HUES64 (cell line): ENCODE data around the gene GLCE.

Experiments used
- H3K27ac ChIP-seq: 2 replicates; pipeline ENCODE4 v1.7.0; 2013; ENCODE audit warnings: low read depth, low read length, inconsistent platforms
- H3K27me3 ChIP-seq: 2 replicates; pipeline ENCODE4 v1.6.1; 2013; ENCODE audit warnings: mild to moderate bottlenecking, low read length; ENCODE audit not compliant: insufficient read depth
- H3K36me3 ChIP-seq: 2 replicates; pipeline ENCODE4 v1.6.1; 2013; ENCODE audit warnings: mild to moderate bottlenecking, low read length; ENCODE audit not compliant: insufficient read depth
- H3K4me1 ChIP-seq: 2 replicates; pipeline ENCODE4 v1.6.1; 2013; ENCODE audit warnings: mild to moderate bottlenecking, low read length, moderate library complexity; ENCODE audit not compliant: insufficient read depth
- H3K4me3 ChIP-seq: 2 replicates; pipeline ENCODE4 v1.5.1; 2013; ENCODE audit warnings: mild to moderate bottlenecking, low read length, moderate library complexity
- H3K9ac ChIP-seq: 2 replicates; pipeline ENCODE4 v1.6.1; 2013; ENCODE audit warnings: mild to moderate bottlenecking, low read depth, low read length
- H3K9me3 ChIP-seq: 2 replicates; pipeline ENCODE4 v1.6.1; 2013; ENCODE audit warnings: low read depth, low read length; ENCODE audit not compliant: insufficient read depth
- WGBS: fragments of 150-250, 120-280 bp; methylation state at CpG from one replicate; pipeline ENCODE4 v1.1.7; 2013; ENCODE audit warnings: missing lambda C conversion rate; 5-methylcytosine and 5-hydroxymethylcytosine counted together

The GLCE gene

DNA sequence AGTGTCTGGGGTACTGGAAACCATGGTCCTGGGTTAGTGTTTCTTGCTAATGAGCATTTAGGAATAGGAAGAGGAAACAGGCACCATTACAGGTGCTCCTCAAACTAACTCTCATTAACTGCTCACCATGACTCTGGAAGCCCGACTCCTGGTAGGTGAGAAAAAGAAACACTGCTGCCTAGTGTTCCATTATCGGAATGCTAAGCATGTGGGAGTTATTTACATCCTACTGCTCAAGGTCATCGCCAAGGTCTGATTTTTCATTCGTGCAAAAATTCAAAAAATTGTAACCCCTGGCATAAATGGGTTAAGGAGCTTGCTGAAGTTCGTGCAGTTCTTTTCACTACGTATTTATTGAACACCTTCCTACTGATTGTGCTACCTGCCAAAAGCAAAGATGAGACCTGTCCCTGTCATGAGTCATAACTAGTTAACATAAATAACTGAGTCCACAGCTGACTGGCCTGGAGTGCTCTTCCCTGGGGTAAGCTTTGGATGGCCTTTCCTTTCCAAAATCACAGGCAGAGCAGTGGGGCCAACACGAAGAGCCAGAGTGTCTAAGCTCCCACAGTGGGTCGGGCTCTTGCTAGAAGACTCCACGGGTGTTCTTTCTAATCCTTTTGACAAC, 115.6 kb downstream of the GLCE start:
- no peak overlapping the region for H3K27ac ChIP-seq
- no peak overlapping the region for H3K4me3 ChIP-seq

DNA sequence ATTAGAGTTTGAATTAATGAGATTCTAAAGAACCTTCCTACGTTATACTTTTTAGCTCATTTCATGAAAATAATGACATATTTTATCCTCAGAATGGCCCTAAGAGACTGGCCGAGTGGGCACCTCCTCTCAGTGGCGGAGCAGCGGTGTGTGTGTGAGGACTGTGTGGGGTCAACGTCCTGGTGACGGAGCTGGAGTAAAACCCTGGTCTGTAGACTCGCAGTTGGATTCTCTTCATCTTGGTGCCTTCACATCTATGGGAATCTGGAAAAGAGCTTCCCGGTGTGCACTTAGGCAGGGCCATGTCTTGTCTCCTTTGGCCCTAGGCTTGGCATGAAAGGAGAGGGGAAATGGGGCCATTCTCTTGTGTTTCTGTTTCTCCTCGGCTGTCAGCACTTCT, 116.9 kb downstream of the GLCE start:
- Histone ChIP-seq H3K27ac (no peak overlapping the region), H3K9me3 (no peaks in the 10 kb centered on the region), H3K4me1 (peaks cover 8% of the 10 kb centered on the region), H3K36me3 (no peaks in the 10 kb centered on the region), H3K9ac (no peak overlapping the region), H3K4me3 (no peak overlapping the region), H3K27me3 (no peaks in the 10 kb centered on the region)
- 90% methylated on average over 9 of the region's 9 CpGs for WGBS

More for the DNA sequence above, 115.6 kb downstream of the GLCE start:
- H3K9me3 ChIP-seq, result no peaks in the 10 kb centered on the region
- H3K9ac ChIP-seq, result no peak overlapping the region
- WGBS, result 90% methylated on average over 9 of the region's 9 CpGs
- H3K36me3 ChIP-seq, result no peaks in the 10 kb centered on the region
- no peaks in the 10 kb centered on the region for H3K27me3 ChIP-seq
- H3K4me1 ChIP-seq, result peaks cover 20% of the 10 kb centered on the region

DNA sequence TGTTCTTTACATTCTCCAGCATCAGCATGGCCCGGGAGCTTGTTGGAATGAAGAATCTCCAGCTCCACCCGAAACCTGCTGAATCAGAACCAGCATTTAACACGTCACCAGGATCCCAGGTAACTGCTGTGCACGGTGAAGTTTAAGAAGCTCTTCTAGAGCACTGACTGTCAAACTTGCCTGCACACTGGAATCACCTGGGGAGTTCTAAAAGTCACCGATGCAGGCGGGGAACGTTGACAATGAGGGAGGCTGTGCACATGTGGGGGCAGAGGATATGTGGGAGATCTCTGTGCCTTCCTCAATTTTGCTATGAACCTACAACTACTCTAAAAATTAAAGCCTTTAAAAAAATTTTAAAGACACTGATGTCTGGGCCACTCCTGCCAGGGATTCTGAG, 119.2 kb downstream of the GLCE start:
- no peak overlapping the region for H3K4me3 ChIP-seq
- no peak overlapping the region for H3K9ac ChIP-seq
- no peaks in the 10 kb centered on the region for H3K36me3 ChIP-seq
- H3K4me1 ChIP-seq, result peaks cover 2% of the 10 kb centered on the region; the same call in 1 of the 2 replicates
- no peaks in the 10 kb centered on the region for H3K9me3 ChIP-seq
- H3K27ac ChIP-seq, result no peak overlapping the region
- no peaks in the 10 kb centered on the region for H3K27me3 ChIP-seq
- 94% methylated on average over 7 of the region's 7 CpGs for WGBS

DNA sequence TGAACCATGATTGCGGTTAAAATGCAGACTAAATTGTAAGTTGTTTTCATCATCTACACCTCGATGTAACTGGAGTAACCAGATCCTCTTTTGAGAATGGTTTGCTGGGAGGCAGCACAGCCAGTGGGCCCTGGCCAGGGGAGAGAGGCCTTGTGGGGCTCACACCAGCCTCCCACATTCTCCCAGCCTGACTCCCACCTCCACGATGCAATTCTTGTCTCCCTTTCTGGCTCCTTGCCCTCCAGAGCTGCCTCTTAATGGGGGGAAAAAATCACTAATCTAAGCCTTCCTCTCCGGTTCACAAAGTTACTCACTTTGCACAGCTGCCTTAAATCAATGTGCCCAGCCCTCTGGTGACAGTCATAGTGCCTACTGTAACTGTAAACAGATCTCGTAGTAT, 120.3 kb downstream of the GLCE start:
- H3K9me3 ChIP-seq, result no peaks in the 10 kb centered on the region
- no peaks in the 10 kb centered on the region for H3K36me3 ChIP-seq
- H3K27me3 ChIP-seq, result no peaks in the 10 kb centered on the region
- H3K4me1 ChIP-seq, result peaks cover 2% of the 10 kb centered on the region; the same call in 1 of the 2 replicates
- WGBS, result 94% methylated on average over 5 of the region's 5 CpGs
- no peak overlapping the region for H3K27ac ChIP-seq
- H3K4me3 ChIP-seq, result no peak overlapping the region
- H3K9ac ChIP-seq, result no peak overlapping the region

DNA sequence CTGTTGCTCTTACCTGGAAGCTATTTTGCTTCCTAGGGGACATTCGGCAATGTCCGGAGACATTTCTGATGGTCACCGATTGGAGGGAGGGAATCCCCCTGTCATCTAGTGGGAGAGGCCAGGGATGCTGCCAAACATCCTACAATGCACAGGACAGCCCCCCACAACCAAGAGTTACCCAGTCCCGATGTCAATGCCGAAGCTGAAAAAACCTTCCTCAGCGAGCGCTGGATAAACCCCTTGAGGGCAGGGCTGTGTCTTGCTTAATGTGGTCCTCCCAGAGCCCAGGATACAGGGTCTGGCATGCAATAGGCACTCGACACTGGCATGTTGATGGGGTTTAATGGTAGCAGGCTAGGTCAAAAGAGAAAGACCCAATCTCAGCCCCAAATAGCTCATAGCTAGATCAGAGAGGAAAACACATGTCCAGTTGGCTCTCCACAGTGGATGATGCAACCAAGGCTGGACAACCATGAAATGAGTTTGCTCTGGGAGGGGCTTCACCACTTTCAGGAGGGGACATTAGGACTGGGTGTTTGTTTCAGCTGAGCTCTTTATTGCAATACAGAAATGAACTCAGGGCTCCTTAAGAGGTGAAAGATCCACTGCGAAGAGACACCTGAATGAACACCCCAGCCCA, 121.8 kb downstream of the GLCE start:
- Histone ChIP-seq H3K9ac (no peak overlapping the region), H3K36me3 (no peaks in the 10 kb centered on the region), H3K9me3 (no peaks in the 10 kb centered on the region), H3K27me3 (no peaks in the 10 kb centered on the region), H3K4me1 (no peaks in the 10 kb centered on the region), H3K27ac (no peak overlapping the region), H3K4me3 (no peak overlapping the region)
- WGBS, result 94% methylated on average over 9 of the region's 9 CpGs

DNA sequence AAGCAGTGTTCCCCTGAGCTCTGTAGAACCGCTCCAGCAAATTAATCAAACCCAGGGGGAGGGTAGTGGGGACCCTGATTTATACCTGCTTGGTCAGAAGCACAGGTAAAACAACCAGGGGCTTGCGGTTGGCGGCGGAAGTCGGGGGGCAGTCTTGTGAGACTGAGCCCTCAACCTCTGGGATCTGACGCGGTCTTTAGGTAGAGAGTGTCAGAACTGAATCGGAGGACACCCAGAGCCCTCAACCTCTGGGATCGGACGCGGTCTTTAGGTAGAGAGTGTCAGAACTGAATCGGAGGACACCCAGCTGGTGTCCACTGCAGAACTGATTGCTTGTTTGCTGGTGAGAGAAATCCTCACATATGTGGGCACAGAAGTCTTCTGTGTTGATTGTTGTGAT, 125.4 kb downstream of the GLCE start:
- H3K27ac ChIP-seq, result no peak overlapping the region
- H3K27me3 ChIP-seq, result no peaks in the 10 kb centered on the region
- H3K4me3 ChIP-seq, result no peak overlapping the region
- no peaks in the 10 kb centered on the region for H3K36me3 ChIP-seq
- WGBS, result 95% methylated on average over 12 of the region's 12 CpGs
- 0 out of 2 replicates have a peak, but pooled peaks cover 4% of the 10 kb centered on the region for H3K4me1 ChIP-seq
- no peaks in the 10 kb centered on the region for H3K9me3 ChIP-seq
- no peak overlapping the region for H3K9ac ChIP-seq

DNA sequence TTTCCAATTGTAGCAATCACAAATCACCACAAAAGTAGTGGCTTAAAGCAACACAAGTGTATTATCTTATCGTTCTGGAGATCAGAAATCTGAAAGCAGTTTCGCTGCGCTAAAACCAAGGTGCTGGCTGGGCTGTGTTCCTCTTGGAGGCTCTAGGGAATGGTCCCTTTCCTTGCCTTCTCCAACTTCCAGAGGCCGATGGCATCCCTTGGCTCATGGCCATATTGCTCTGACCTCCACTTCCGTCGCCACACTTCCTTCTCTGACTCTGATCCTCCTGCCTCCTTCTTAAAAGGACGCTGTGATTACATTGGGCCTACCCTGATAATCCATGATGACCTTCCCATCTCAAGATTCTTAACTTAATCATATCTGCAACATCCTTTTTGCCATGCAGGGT, 127.6 kb downstream of the GLCE start:
- WGBS, result 96% methylated on average over 7 of the region's 7 CpGs
- Histone ChIP-seq H3K36me3 (no peaks in the 10 kb centered on the region), H3K27ac (no peak overlapping the region), H3K9me3 (no peaks in the 10 kb centered on the region), H3K9ac (no peak overlapping the region), H3K27me3 (no peaks in the 10 kb centered on the region), H3K4me3 (no peak overlapping the region), H3K4me1 (0 out of 2 replicates have a peak, but pooled peaks cover 4% of the 10 kb centered on the region)

DNA sequence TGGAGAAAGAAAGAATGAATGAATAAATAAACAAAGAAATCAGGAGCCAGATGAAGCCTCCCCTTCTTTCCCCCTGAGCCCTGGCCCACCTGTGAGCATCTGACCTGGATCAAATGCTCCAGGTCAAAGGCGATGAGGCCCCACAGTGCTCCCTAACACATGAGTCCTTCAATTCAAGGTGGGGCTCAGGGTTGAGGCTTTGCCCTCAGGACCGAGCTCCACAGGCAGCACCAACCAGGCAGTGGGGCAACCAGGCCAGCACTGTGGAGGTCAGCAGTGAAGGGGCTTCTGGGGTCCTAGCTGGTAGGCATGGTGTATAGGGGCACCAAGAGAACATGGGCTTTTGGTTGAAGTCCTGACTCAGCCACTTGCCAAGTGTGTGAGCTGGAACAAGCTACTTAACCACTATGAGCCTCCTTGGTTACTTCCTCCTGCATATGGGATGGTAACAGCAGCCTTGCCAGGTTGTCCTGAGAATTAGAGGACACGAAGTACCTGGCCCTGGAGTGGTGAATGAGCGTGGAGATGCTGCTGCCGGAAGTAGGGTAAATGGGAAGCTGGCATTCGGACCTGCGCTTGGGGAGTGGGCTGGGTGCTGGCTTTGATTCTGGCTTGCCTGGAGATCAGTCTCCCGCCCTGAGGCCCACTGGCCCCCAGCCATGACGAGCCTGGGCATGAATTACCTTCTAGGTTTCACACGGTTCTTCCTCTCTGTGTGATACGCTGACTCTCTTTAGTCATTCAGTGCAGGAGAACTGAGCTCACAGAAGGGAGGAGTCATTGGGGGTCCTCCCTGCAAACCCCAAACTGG, 128.3 kb downstream of the GLCE start:
- Histone ChIP-seq H3K9ac (no peak overlapping the region), H3K27me3 (no peaks in the 10 kb centered on the region), H3K9me3 (no peaks in the 10 kb centered on the region), H3K36me3 (no peaks in the 10 kb centered on the region), H3K27ac (no peak overlapping the region), H3K4me1 (0 out of 2 replicates have a peak, but pooled peaks cover 4% of the 10 kb centered on the region), H3K4me3 (no peak overlapping the region)
- 85% methylated on average over 11 of the region's 11 CpGs for WGBS

DNA sequence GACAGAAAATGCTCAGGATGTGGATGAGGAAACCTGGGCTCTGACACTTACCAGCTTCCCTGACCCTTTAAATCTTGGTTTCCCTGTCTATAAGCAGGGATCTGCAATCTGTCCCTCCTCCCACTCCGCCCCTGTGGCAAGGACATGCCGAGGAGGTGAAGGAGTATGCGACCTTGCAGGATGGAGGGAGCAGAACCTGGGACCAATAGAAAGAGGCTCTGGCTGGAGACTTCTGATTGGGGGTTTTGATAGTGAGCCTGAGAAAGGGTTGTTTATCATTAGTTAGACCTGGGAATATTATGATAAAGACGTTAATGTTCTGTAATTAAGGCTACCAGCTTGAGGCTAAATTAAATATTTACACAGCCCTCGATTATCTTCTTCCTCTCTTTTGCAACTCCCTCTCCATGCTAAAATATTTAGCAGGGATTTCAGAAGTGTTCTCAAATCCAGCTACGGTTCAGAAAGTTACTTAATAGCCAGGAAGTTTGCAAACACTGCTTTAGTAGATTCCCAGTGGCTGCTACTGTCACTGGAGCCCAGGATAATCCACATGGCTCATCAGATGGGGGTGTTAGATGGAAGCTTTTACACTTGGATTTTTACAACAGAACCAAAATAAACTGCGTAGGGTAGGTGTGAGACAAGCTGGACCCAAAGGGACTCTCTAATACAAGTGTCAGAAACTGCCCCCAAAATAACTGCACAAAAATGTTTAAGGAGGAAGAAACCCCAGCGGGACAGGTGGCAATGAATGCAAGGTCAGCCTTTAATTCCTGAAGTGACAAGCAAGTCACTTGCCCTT, 129.1 kb downstream of the GLCE start:
- Histone ChIP-seq H3K9ac (no peak overlapping the region), H3K4me3 (no peak overlapping the region), H3K4me1 (0 out of 2 replicates have a peak, but pooled peaks cover 4% of the 10 kb centered on the region), H3K27me3 (no peaks in the 10 kb centered on the region), H3K9me3 (no peaks in the 10 kb centered on the region), H3K36me3 (no peaks in the 10 kb centered on the region), H3K27ac (no peak overlapping the region)
- WGBS, result 71% methylated on average over 8 of the region's 8 CpGs

DNA sequence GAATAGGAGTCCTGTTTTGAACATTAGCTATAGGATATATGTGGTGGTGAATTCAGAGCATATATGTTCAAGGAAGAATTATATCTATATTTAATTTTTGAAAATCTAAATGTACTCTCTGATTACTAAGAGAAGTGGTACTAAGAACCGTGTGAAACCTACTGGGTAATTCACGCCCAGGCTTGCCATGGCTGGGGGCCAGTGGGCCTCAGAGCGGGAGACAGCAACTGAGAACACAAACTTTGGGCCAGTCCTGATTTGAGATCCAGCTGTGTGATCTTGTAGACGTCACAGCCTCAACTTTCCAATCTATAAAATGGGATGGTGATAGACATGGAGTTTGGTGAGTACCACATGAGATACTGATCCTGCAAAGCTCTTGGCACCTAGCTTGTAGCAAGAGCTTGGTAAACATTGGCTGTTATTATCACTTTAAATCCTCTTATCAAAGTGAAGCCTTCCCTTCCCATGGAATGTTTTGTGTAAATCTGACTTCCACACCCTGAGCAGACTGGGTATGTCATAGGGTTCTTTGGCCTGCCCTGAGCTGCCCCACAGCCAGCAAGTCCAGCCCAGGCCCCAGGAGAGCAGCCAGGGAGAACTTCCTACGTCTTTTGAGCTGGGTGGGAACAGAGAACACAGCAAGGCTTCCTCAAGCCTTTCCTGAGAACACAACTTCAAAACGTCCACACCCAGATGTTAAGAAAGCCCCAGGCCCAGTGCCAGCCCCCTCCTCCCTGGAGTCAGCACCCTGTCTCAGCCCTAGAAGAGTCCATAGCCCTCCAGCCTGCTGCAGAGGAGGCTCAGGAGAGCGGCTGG, 130.1 kb downstream of the GLCE start:
- 0 out of 2 replicates have a peak, but pooled peaks cover 4% of the 10 kb centered on the region for H3K4me1 ChIP-seq

More for the DNA sequence above, 130.1 kb downstream of the GLCE start:
- WGBS, result 88% methylated on average over 7 of the region's 7 CpGs
- H3K36me3 ChIP-seq, result no peaks in the 10 kb centered on the region
- no peak overlapping the region for H3K27ac ChIP-seq
- H3K4me3 ChIP-seq, result no peak overlapping the region
- no peak overlapping the region for H3K9ac ChIP-seq
- H3K9me3 ChIP-seq, result no peaks in the 10 kb centered on the region
- H3K27me3 ChIP-seq, result no peaks in the 10 kb centered on the region
